Measurements from ENCODE around the gene SLC25A13.

SLC25A13 gene

DNA sequence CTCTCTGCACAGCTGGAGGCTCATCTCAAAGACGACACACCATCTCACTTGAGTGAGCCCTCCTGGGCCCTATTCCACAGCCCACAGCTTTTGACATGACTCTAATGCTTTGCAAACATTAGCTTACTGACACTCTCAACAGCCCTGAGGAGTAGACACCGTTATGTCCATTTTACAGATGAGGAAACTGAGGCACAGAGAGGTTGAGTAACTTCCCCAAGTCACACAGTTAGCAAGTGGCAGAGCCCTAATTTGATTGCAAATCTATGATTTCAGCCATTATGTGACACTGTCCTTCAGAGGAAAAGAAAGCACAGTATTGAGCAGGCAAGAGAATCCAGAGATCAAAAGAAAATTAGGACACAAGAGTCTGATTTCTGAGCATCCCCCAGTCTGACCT lies 16.0 kb downstream of the SLC25A13 start:
- TF ChIP-seq, protein P1, sequence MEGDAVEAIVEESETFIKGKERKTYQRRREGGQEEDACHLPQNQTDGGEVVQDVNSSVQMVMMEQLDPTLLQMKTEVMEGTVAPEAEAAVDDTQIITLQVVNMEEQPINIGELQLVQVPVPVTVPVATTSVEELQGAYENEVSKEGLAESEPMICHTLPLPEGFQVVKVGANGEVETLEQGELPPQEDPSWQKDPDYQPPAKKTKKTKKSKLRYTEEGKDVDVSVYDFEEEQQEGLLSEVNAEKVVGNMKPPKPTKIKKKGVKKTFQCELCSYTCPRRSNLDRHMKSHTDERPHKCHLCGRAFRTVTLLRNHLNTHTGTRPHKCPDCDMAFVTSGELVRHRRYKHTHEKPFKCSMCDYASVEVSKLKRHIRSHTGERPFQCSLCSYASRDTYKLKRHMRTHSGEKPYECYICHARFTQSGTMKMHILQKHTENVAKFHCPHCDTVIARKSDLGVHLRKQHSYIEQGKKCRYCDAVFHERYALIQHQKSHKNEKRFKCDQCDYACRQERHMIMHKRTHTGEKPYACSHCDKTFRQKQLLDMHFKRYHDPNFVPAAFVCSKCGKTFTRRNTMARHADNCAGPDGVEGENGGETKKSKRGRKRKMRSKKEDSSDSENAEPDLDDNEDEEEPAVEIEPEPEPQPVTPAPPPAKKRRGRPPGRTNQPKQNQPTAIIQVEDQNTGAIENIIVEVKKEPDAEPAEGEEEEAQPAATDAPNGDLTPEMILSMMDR (IDR thresholded peaks at IDR 0.05; ENCODE audit: borderline replicate concordance, insufficient read depth, low read depth, low read length) = no peak
- no peak overlapping the region for H3K4me3 ChIP-seq (ENCODE audit: low read depth, low read length)

DNA sequence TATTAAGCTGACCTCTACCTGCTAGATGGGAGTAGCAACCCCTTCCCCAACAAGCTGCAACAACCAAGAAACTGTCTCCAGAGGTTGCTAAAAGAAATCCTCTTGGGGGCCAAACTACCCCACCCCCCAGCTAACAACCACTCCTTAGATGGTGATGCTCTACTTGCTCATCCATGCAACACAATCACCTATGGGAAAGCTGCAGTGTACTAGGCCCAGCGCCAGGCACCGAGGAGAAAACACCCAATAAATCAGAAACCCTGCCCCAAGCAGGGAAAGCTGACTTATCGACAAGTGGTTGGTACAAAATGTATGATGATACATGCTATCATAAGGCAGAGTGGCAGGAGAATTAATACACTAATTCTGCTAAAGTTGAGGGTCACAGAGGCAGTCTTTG lies 17.3 kb downstream of the SLC25A13 start:
- TF ChIP-seq, protein P1 (IDR thresholded peaks at IDR 0.05; ENCODE audit: borderline replicate concordance, insufficient read depth, low read depth, low read length) = no peak
- H3K4me3 ChIP-seq (ENCODE audit: low read depth, low read length) = no peak overlapping the region

DNA sequence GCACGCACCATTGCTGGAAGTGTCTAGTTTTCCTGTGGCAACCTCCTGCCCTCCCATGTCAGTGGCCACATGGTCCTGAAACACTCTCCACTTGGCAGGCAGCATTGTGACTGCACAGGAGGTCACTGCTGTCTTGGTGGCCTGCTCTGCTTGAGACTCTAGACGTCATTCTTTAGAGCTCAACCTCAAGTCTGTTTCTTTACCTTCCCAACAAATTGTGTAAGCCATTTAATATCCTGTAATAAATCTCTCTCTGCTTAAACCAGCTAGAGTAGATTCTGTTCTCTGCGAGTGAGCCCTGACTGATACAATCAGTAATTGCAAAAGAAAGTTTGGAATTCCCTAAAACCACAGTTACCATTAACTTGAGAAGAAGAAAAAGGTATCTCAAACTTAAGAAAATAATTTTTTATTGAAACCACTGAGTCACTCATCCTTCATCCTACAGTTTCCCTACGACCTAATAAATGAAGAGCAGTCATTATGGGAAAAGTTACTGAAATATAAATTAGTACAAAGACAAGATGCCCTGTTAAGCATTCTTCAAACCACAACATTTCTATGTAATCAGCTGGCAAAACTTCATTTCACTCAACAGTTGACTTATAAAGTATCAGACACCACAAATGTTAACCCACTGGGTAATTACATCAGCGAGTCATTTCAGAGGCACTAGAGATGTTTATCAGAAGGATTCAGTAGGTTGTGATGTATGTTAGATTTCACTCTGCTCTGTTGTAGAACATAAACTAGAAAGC lies 18.0 kb downstream of the SLC25A13 start:
- TF ChIP-seq, protein P1 (IDR thresholded peaks at IDR 0.05; ENCODE audit: borderline replicate concordance, insufficient read depth, low read depth, low read length) = no peak
- H3K4me3 ChIP-seq (ENCODE audit: low read depth, low read length) = no peak overlapping the region

DNA sequence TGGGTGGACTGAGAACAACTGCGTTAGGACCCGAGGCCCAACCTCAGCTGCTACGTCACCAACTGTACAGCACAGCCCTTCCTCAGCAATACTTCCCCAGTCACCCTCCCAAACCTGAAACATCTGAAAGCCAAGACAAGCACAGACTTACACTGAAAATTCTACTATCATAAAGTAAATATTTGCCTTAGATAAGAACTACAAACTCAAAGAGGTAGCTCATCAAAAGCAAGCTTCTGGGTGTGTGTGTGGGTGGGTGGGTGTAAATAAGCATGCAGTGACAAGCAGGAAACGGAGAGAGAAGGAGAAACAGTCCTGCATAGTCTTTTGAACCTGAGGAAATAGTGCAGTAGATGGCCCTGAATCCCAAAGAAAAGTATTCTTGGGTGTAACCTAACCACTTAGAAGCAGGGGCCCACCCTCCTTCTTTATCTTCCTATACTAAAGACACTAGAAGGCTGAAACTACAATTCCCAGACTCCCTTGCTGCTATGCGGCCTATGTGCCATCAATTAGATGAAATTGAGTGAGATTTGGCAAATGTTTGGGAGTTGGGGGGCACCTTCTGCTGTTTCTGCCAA lies 18.7 kb downstream of the SLC25A13 start:
- TF ChIP-seq, protein P1 (IDR thresholded peaks at IDR 0.05; ENCODE audit: borderline replicate concordance, insufficient read depth, low read depth, low read length) = no peak
- H3K4me3 ChIP-seq (ENCODE audit: low read depth, low read length) = no peak overlapping the region

DNA sequence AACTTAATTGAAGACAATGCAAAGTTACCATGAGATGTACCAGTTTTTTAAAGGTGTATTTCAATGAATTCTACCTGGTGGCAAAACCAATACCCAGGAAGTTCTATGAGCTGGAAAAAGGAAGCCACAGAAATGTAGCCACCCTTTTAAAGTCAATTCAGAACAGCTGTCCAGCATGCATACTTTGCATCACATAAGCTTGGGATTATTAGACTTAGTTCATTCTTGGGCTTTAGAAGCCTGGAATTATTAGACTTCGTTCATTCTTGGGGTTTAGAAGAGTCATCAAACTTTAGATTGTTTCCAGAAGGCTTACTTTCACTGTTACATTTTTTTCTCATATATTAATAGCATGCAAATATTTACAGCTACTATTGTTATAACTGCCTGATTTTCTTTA lies 20.9 kb downstream of the SLC25A13 start:
- no peak overlapping the region for H3K4me3 ChIP-seq (ENCODE audit: low read depth, low read length)
- TF ChIP-seq, protein P1 (IDR thresholded peaks at IDR 0.05; ENCODE audit: borderline replicate concordance, insufficient read depth, low read depth, low read length) = no peak

DNA sequence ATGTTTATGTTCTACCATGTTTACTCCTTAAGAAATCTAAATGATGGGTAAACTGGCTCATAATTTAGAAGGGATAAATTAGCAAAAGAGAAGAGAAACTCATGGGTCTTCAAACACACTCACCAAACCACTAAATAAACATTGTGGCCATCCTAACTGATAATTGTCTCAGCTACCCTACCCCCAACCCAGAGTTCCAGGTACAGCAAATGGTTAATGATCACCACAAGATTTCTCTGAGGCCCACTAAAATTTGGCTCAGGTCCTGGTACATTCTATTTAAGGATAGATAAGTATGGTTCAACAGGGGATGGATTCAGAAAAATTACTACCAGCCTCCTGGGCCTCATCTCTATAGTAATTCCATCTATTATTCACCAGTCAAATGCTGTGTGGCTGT lies 21.4 kb downstream of the SLC25A13 start:
- TF ChIP-seq, protein P1 (IDR thresholded peaks at IDR 0.05; ENCODE audit: borderline replicate concordance, insufficient read depth, low read depth, low read length) = no peak
- H3K4me3 ChIP-seq (ENCODE audit: low read depth, low read length) = no peak overlapping the region

DNA sequence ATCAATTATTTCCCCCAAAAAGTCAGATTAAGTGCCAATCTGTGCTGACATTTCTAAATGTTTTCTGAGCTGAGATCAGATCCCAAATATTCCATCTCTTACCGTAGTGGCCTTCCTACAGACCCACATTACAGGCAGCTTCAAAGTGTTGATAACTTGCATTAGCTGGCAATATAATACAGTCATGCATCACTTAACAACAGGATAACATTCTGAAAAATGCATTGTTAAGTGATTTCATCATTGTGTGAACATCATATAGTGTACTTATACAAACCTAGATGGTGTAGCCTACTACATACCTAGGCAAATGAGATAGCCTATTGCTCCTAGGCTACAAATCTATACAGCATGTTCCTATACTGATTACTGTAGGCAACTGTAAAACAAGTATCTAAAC lies 22.4 kb downstream of the SLC25A13 start:
- TF ChIP-seq, protein P1 (IDR thresholded peaks at IDR 0.05; ENCODE audit: borderline replicate concordance, insufficient read depth, low read depth, low read length) = no peak
- no peak overlapping the region for H3K4me3 ChIP-seq (ENCODE audit: low read depth, low read length)

Measured in GM12875 (cell line).